GM19351 (cell line): ENCODE results near the gene CA11.
"Not testable (repeated sequence)": the region's sequence is repeated elsewhere in the genome, so short reads cannot be mapped to it uniquely, and the experiment has no call there.

Experiments used
- ATAC-seq: cut with Tn5 transposase; IDR thresholded peaks from one replicate; pipeline ENCODE4 v1.9.1; 2021; ENCODE audit warnings: mild to moderate bottlenecking, moderate library complexity; ENCODE audit not compliant: unreplicated experiment

CA11 gene

DNA sequence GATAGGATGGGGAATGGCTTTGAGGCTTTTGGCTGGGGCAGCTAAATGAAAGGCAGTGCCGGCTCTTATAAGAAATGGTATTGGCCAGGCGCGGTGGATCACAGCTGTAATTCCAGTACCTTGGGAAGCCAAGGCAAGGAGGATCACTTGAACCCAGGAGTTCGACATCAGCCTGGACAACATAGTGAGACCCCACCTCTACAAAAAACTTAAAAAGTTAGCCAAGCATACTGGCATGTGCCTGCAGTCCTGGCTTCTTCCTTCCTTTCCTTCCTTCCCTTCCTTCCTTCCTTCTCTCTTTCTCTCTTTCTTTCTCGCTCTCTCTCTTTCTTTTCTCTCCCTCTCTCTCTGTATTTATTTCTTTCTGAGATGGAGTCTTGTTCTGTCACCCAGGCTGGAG, 3.1 kb downstream of the CA11 start:
- ATAC-seq, result no peak

DNA sequence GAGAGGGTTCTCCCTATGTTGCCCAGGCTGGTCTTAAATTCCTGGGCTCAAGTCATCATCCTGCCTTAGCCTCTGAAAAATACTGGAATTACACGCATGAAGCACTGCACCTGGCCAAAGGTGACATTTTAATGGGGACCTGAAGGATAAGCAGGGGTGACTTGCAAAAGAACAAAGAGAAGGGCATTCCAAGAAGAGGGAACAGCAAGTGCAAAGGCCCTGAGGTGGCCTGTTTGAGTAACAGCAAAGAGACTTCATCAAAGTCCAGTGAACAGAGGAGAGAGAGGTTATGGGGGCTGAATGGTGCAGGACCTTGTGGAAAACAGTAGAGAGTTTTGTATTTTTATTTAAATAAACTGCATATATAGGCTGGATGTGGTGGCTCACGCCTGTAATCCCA, 4.1 kb downstream of the CA11 start:
- ATAC-seq, result no peak

GRCh38 chr19:48639483-48640375, 6.3 kb downstream of the CA11 start:
- ATAC-seq, result no peak

DNA sequence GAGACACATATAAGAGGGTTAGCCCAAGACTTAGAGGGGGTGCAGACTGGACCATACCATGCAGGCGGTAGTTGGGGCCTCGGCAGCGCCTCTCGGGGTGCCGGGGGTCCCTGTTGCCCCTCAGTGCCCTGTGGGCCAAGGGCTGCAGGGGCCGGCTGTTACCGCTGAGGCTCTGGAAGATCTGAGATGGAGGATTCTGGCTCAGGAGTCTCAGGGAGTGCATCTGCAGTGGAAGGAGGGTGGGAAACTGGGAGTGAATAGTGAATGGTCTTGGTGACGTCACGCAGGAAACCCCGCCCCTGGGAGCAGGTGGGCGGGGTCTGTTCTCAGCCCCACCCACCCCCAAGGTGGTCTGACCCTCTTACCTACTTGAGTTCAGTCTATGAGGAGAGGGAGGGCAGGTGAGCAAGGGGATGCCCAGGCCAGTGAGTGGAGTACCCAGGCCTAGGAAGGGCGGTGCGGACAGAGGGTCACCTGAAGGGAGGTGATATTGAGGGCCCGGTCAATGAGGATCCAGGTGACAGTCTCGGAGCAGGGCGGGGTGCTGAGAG, 7.1 kb downstream of the CA11 start:
- no peak for ATAC-seq

GRCh38 chr19:48637948-48638830, 7.8 kb downstream of the CA11 start:
- peak; percentile 20 for ATAC-seq

DNA sequence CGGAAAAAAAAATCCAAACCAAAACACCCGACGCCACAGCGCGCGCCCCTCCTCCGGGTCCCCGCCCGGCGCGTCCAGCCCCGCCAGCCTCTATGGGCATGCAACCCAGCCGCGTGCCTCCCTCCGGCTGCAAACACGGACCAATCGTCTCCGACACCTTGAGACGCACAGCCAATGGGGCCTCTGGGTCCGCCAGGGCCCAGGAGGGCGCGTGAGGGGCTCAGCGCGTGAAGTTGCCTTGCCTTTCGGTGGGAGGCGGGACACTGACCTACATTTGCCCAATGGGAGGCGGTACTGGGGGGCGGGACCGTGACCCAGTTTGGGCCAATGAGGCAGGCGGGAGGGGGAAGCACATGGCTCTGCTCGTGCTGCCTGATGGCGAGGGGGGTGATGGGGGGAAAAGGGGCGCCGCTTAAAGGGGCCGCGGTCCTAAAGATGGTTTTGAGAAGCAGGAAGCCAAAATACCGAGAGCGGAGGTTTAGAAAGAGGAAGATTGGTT, 8.5 kb downstream of the CA11 start:
- peak; percentile 65 for ATAC-seq

DNA sequence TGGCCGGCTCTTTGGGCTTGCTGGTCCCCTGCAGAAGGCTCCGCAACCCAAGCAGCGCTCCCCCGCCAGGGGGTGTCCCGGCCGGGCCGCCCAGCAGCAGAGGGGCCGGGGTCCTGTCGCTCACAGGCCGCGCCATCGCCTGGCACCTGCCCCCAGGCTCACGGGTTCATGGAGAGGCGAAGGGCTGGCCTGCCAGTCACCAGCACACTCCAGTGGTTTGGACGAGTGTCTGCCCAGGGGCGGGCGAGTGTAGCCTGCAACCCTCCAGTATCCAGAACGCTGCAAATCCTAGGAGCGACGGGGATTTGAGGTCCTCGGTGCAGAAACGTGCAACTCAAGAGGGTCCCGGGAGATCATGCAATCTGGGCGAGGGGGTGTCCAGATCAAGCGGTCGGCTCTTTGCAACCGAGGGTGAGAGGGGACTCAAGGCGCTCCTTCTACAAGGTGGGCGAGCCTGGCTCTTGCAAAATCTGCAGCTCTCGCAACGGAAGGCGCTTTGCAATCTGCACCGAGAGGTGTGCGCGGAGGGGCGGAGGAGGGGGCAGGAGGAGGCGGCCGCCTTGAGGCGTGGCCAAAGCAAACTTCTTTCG, 9.0 kb downstream of the CA11 start, which contains the start of gene DBP:
DBP (minus strand) TSS at position 521 of the 590 bp plus-strand sequence; CDS start at position 136, 385 bp downstream.
- no peak for ATAC-seq

DNA sequence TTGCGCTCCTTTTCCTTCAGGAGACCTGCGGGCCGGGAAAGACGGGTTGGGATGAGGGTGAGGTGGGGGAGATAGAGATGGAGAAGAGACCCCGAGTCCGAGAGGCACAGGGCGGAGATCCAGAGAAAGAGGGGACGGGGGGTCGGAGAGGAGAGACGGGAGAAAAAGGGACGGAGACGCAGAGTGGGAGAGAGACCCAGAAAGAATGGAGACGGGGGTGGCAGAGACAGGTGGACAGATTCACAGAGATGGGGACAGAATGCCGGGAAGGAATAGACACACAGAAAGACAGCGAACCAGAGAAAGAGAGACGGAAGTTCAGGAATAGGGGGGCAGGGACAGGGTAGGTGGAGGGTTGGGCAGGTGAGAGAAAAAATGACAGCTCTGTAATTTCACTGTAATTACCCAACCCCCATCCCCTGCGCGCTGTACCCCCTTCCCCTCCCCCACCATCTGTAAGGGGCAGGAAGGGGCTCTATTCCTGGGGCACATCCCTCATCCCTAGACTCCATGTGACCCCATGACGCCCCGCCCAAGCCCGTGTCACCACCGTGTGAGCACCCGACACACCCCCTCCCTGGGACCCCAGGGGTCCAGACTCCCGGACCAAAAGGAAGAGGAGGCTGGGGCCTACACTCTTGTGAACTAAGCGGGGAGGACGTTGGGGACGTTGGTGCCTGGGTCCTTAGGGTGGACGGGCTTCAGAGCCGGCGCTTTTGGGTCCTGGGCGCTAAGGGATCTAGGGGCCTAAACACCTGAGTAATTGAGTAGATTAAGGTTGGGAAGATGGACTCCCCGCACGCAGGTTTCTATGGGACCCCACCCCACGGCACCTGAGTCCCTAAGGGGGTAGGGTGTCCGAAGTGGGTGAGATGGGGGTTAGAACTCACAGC, 9.8 kb downstream of the CA11 start:
- no peak for ATAC-seq

GRCh38 chr19:48635263-48635965, 10.6 kb downstream of the CA11 start:
- ATAC-seq, result no peak

- peak; percentile 26 for ATAC-seq
Observed at GRCh38 chr19:48634424-48635262, 11.3 kb downstream of the CA11 start.

GRCh38 chr19:48634036-48634342, 12.0 kb downstream of the CA11 start:
- no peak for ATAC-seq

GRCh38 chr19:48633148-48634035, 12.6 kb downstream of the CA11 start:
- ATAC-seq, result no peak

DNA sequence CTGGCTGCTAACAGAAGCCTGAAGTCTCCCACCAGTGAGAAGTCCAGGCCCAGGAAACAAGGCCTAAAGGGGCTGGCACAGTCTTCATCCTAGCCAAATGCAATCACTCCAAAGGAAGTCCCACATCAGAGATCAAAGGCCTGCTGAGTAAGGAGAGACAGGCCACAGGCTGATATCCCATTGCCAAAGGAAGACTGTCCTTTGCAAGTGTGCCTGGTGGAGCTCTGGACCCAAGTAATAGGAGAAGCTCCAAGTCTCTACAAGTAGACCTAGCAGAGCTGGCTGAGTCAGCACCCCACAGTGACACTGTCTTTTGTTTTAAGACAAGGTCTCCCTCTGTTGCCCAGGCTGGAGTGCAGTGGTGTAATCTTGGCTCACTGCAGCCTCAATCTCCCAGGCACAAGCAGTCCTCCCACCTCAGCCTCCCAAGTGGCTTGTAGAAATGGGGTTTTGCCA, 13.3 kb downstream of the CA11 start:
- ATAC-seq, result no peak

- ATAC-seq, result not testable (repeated sequence)
Observed at GRCh38 chr19:48632286-48632685, 13.7 kb downstream of the CA11 start.

GRCh38 chr19:48631225-48631624, 14.8 kb downstream of the CA11 start:
- no peak for ATAC-seq

GRCh38 chr19:48630296-48631063, 15.5 kb downstream of the CA11 start:
- ATAC-seq, result no peak
